OCI-LY7 (cell line): ENCODE measurements around the gene ZNF280A. TPM values are rescaled to one million over a fixed set of nuclear protein-coding genes. Genes with fewer than 3 reads are reported as not detected.

ENCODE experiments used
- BruUV-seq: library from RNA; stranded (reverse); fragments of 400-500 nt; replicated peaks from 2 replicates; lab custom pipeline; 2021; lab: Mats Ljungman, UMichigan
- CTCF ChIA-PET: fragments of 300-600 bp; sonication (Branson Sonifier 250); formaldehyde crosslinking; loops from one replicate; lab custom pipeline; 2022; ENCODE audit warnings: antibody characterized with exemption; ENCODE audit not compliant: unreplicated experiment; lab: Charles Lee
- POLR2A ChIA-PET: fragments of 300-600 bp; sonication (Branson Sonifier 250); formaldehyde crosslinking; loops from one replicate; lab custom pipeline; 2022; ENCODE audit warnings: antibody characterized with exemption; lab: Charles Lee
- DNase-seq: peaks from one replicate; pipeline ENCODE4 v3.0.0-alpha.2; 2015; ENCODE audit warnings: low spot score
- H2AFZ ChIP-seq: fragments of 200-600 bp; sonication (generic), shearing (Covaris generic); 2 replicates; pipeline ENCODE4 v1.6.1; 2014; ENCODE audit warnings: mild to moderate bottlenecking, antibody characterized with exemption, low read length, moderate library complexity
- H3K27ac ChIP-seq: fragments of 200-600 bp; sonication (generic); 2 replicates; pipeline ENCODE4 v1.5.1; 2014; ENCODE audit warnings: mixed run types, low read depth, mild to moderate bottlenecking, moderate library complexity, low read length, inconsistent platforms; ENCODE audit not compliant: poor library complexity, severe bottlenecking
- H3K36me3 ChIP-seq: fragments of 200-600 bp; sonication (generic); 2 replicates; pipeline ENCODE4 v1.6.1; 2014; ENCODE audit warnings: mild to moderate bottlenecking, antibody characterized with exemption, low read length, moderate library complexity, mixed read lengths; ENCODE audit not compliant: insufficient read depth
- H3K4me1 ChIP-seq: fragments of 200-600 bp; sonication (generic); 2 replicates; pipeline ENCODE4 v1.5.1; 2014; ENCODE audit warnings: mild to moderate bottlenecking, low read length; ENCODE audit not compliant: insufficient read depth, poor library complexity, severe bottlenecking
- H3K4me2 ChIP-seq: fragments of 200-600 bp; sonication (generic); 2 replicates; pipeline ENCODE4 v1.6.1; 2014; ENCODE audit warnings: mild to moderate bottlenecking, low read length
- H3K4me3 ChIP-seq: fragments of 200-600 bp; sonication (generic); 2 replicates; pipeline ENCODE4 v1.5.1; 2014; ENCODE audit warnings: mild to moderate bottlenecking, low read depth, low read length; ENCODE audit not compliant: poor library complexity, severe bottlenecking
- H3K79me2 ChIP-seq: fragments of 200-600 bp; sonication (generic); 2 replicates; pipeline ENCODE4 v1.6.1; 2016; ENCODE audit warnings: low read depth, mild to moderate bottlenecking, low read length, moderate library complexity, mixed read lengths; ENCODE audit not compliant: insufficient read depth
- H3K9me2 ChIP-seq: fragments of 200-600 bp; sonication (generic); 2 replicates; pipeline ENCODE4 v1.6.1; 2016; ENCODE audit warnings: mild to moderate bottlenecking, low read length, mixed read lengths; ENCODE audit not compliant: insufficient read depth
- H3K9me3 ChIP-seq: fragments of 200-600 bp; sonication (generic); 2 replicates; pipeline ENCODE4 v1.6.1; 2014; ENCODE audit warnings: mild to moderate bottlenecking, mixed run types, low read length, mixed read lengths
- H4K20me1 ChIP-seq: fragments of 200-600 bp; sonication (generic); 2 replicates; pipeline ENCODE4 v1.6.1; 2014; ENCODE audit warnings: mild to moderate bottlenecking, antibody characterized with exemption, low read length, moderate library complexity, mixed read lengths; ENCODE audit not compliant: insufficient read depth
- EZH2phosphoT487 ChIP-seq: fragments of 200-600 bp; sonication (generic); IDR thresholded peaks from 2 replicates; pipeline ENCODE4 v1.6.1; 2018; ENCODE audit warnings: low read depth, borderline replicate concordance, mild to moderate bottlenecking, mixed run types, antibody characterized with exemption, low read length, moderate library complexity, mixed read lengths
- intact Hi-C: fragments of 100-400 bp; cut with micrococcal nuclease; formaldehyde crosslinking; loops from one replicate; pipeline ENCODE4 v1.10.0; 2022; ENCODE audit not compliant: unreplicated experiment
- total RNA-seq, 2 experiments: library from RNA; depleted of rRNA in 1 of 2; stranded (reverse); fragments of >200 nt in 1 of 2; shearing (Covaris generic) in 1 of 2; gene quantifications; 2 replicates each; pipeline ENCODE4 v1.2.3, GENCODE V29; 2014 to 2022
- TF ChIP-seq, protein P1 (sequence below): fragments of 200-600 bp; sonication (generic); conservative IDR thresholded peaks from 2 replicates; pipeline ENCODE4 v1.5.1; 2014; ENCODE audit warnings: mild to moderate bottlenecking, antibody characterized with exemption, low read length, moderate library complexity, mixed read lengths

Gene ZNF280A
- total RNA-seq, 2 experiments from 2014 or later: not detected

DNA sequence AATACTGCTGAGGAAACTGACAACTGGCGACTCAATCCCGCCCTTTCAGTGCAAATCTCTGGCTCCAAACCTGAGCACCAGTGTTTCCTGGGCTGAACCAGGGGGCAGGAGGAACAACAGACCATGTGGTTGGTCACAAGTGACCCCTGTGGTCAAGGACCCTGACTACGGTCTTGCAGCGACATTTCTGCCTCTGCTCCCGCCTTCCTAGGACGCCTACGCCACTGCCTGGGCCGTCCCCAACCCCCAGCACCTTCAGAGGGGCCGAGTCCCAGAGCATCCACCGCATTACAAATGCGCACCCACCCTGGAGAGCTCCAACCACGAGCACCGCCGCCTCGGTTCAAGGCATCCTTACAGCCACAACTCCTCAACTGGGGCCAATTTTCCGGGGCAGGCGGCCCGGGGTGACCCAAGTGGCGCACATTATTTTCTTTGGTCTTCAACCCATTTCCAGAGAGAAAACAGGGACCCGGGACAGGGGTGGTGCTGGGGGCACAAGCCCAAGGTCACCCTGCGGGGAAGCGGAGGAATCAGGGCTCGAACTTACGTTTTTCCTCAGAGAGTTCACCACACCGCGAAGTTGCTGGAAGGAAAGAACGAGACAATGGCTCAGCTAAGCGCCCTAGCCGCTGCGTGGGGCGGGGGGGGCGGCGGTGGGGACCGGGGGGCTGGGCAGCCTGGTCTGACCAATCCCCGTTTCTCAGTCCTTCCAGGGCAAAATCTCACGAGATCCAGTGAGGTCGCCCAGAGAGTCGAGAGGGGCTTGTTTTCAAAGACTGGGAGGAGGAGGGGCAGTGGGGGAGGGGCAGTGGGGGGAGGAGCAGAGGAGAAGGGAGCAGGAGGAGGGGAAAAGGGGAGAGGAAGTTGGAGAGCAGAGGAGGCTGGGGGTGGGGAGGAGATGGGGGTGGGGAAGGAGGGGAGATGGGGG, 37.2 kb upstream of the ZNF280A start:
- H3K4me3 ChIP-seq: no peak overlapping the region
- no peaks in the 10 kb centered on the region for H3K79me2 ChIP-seq
- no peak overlapping the region for H3K27ac ChIP-seq
- no peak overlapping the region for H2AFZ ChIP-seq
- H3K4me1 ChIP-seq: peaks cover 14% of the 10 kb centered on the region
- BruUV-seq: no TSS peak
- ChIA-PET CTCF (no interaction called here), POLR2A (no interaction called here)
- H4K20me1 ChIP-seq: no peaks in the 10 kb centered on the region
- intact Hi-C loops: no loop called here
- no peaks in the 10 kb centered on the region for H3K9me3 ChIP-seq
- no peaks in the 10 kb centered on the region for H3K9me2 ChIP-seq
- H3K4me2 ChIP-seq: no peak overlapping the region
- TF ChIP-seq, protein P1, sequence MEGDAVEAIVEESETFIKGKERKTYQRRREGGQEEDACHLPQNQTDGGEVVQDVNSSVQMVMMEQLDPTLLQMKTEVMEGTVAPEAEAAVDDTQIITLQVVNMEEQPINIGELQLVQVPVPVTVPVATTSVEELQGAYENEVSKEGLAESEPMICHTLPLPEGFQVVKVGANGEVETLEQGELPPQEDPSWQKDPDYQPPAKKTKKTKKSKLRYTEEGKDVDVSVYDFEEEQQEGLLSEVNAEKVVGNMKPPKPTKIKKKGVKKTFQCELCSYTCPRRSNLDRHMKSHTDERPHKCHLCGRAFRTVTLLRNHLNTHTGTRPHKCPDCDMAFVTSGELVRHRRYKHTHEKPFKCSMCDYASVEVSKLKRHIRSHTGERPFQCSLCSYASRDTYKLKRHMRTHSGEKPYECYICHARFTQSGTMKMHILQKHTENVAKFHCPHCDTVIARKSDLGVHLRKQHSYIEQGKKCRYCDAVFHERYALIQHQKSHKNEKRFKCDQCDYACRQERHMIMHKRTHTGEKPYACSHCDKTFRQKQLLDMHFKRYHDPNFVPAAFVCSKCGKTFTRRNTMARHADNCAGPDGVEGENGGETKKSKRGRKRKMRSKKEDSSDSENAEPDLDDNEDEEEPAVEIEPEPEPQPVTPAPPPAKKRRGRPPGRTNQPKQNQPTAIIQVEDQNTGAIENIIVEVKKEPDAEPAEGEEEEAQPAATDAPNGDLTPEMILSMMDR: no peak
- TF ChIP-seq EZH2phosphoT487: no peak
- no peak for DNase-seq
- H3K36me3 ChIP-seq: no peaks in the 10 kb centered on the region

GRCh38 chr22:22556578-22556977, 36.5 kb upstream of the ZNF280A start:
- POLR2A ChIA-PET: no interaction called here
- no peak for DNase-seq
- Histone ChIP-seq H3K9me2 (no peaks in the 10 kb centered on the region), H3K36me3 (no peaks in the 10 kb centered on the region), H3K4me1 (peaks cover 14% of the 10 kb centered on the region), H3K27ac (no peak overlapping the region), H3K4me3 (no peak overlapping the region), H4K20me1 (no peaks in the 10 kb centered on the region), H3K9me3 (no peaks in the 10 kb centered on the region), H3K4me2 (no peak overlapping the region), H2AFZ (no peak overlapping the region), H3K79me2 (no peaks in the 10 kb centered on the region)
- CTCF ChIA-PET: no interaction called here
- intact Hi-C loops: no loop called here
- BruUV-seq: no TSS peak
- TF ChIP-seq, protein P1: no peak
- no peak for TF ChIP-seq EZH2phosphoT487

GRCh38 chr22:22555596-22555995, 35.5 kb upstream of the ZNF280A start:
- TF ChIP-seq, protein P1: no peak
- TF ChIP-seq EZH2phosphoT487: no peak
- BruUV-seq: no TSS peak
- POLR2A ChIA-PET: interaction anchor here (0.6 kb wide), 1 partner anchor 347 kb away, joined by 3 read pairs; no protein-coding TSS in a partner anchor
- Histone ChIP-seq H4K20me1 (no peaks in the 10 kb centered on the region), H3K4me3 (no peak overlapping the region), H3K4me2 (no peak overlapping the region), H3K4me1 (peaks cover 14% of the 10 kb centered on the region), H3K79me2 (no peaks in the 10 kb centered on the region), H2AFZ (no peak overlapping the region), H3K27ac (no peak overlapping the region), H3K9me2 (no peaks in the 10 kb centered on the region), H3K9me3 (no peaks in the 10 kb centered on the region), H3K36me3 (no peaks in the 10 kb centered on the region)
- intact Hi-C loops: no loop called here
- no peak for DNase-seq
- CTCF ChIA-PET: no interaction called here
